Measurements from ENCODE around the gene NEIL1. TPM values are rescaled to one million over a fixed set of nuclear protein-coding genes. Genes with fewer than 3 reads are reported as not detected.
A peak's percentile ranks its signal among the peaks of the same experiment; 100 is the strongest.
"Not testable (repeated sequence)": the region's sequence is repeated elsewhere in the genome, so short reads cannot be mapped to it uniquely, and the experiment has no call there.

NEIL1 gene
- total RNA-seq (2021): 24.8 to 25.2 TPM (median 24.9 TPM) in 3 replicates
- percentile 50 among the genes with signal in this experiment for Bru-seq, nascent RNA
- long read RNA-seq, experiment 1, partial matches to known transcripts: 1 of 13 reads
- long read RNA-seq, experiment 1, other reads (novel, unspliced or antisense): 9 of 13 reads
- long read RNA-seq, experiment 2, partial matches to known transcripts: 0 of 3 reads
- long read RNA-seq, experiment 2, other reads (novel, unspliced or antisense): 1 of 3 reads
- long read RNA-seq, experiment 3, partial matches to known transcripts: 0 of 4 reads
- long read RNA-seq, experiment 3, other reads (novel, unspliced or antisense): 3 of 4 reads

GRCh38 chr15:75346796-75347221, at the start of gene NEIL1:
Gene NEIL1 (plus strand): TSS chr15:75347039. CDS start chr15:75348906, 1,867 bp downstream.
- peak within 1 kb of the TSS; percentile 84 for H3K4me3 Mint-ChIP-seq
- H3K27me3 Mint-ChIP-seq (ENCODE audit: low read depth): peaks cover 35% of the 10 kb centered on the region
- H3K4me1 Mint-ChIP-seq: peaks cover 9% of the 10 kb centered on the region
- ATAC-seq (peak; percentile 11), DNase-seq (ENCODE audit: low spot score) (no peak)
- TF ChIP-seq MLX (CRISPR knock-in tag; IDR thresholded peaks at IDR 0.05) (no peak), FOXK1 (CRISPR knock-in tag; IDR thresholded peaks at IDR 0.05) (0 out of 2 replicates have a peak, but pooled peaks have one; percentile 33)
- TF ChIP-seq, protein P1, sequence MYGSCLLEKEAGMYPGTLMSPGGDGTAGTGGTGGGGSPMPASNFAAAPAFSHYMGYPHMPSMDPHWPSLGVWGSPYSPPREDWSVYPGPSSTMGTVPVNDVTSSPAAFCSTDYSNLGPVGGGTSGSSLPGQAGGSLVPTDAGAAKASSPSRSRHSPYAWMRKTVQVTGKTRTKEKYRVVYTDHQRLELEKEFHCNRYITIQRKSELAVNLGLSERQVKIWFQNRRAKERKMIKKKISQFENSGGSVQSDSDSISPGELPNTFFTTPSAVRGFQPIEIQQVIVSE (CRISPR knock-in tag; IDR thresholded peaks at IDR 0.05; ENCODE audit: borderline replicate concordance): no peak
- POLR2A ChIA-PET: interaction anchor here (3.1 kb wide), 1 partner anchor 21 kb away, joined by 14 read pairs; the partner anchor contains the start of gene MAN2C1
- CTCF ChIA-PET: interaction anchor here (2.0 to 3.9 kb wide), 2 partner anchors 21 to 39 kb away, joined by 7 to 25 read pairs; partner anchors contain the start of gene MAN2C1
- H3K27ac Mint-ChIP-seq: no peak within 1 kb of the TSS
- no peaks in the 10 kb centered on the region for H3K36me3 Mint-ChIP-seq
- H3K9me3 Mint-ChIP-seq: no peaks in the 10 kb centered on the region

DNA sequence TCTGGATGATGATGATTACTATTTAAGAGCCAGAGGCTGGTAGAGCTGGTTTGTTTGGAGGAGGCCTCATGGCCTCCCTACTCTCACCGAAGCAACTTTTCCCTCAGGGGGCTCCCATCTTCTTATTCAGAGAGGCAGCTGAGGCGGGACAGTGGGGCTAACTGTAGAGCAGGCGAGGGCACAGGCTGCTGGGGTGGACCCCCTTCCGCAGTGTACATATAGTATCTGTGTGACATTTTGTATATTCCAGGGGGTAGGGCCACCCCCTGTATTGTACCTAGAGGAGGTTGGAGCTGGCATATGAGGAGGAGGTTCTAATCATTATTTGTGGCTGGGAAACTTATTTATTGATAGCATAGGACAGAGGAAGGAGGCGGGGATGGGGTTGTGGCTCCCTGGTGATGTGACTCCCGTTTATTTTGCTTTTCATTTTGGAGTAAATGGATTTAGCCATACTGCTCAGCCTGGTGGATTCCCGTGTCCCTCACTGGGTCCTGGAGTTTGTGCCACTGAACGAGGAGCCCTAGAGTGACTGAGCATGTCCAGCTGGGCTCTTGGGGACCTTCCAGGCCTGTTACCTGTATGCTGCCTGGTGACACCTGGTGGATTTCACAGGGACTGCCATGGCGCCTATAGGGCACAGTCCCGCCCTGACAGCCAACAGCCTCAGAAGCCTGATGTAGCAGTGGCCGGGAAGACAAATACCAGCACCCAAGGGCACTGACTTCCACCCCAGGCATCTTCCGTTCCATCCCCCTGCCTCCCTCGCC, 48.1 kb upstream of the NEIL1 start:
- H3K27ac Mint-ChIP-seq; H3K9me3 Mint-ChIP-seq; DNase-seq (ENCODE audit: low spot score); POLR2A ChIA-PET; H3K4me1 Mint-ChIP-seq; H3K36me3 Mint-ChIP-seq; H3K4me3 Mint-ChIP-seq; H3K27me3 Mint-ChIP-seq (ENCODE audit: low read depth): not testable (repeated sequence)
- ATAC-seq: peak; percentile 94
- CTCF ChIA-PET: interaction anchor here (0.6 to 1.8 kb wide), 5 partner anchors 83 to 275 kb away, joined by 3 to 14 read pairs (median 7); partner anchors contain the start of gene PPCDC

DNA sequence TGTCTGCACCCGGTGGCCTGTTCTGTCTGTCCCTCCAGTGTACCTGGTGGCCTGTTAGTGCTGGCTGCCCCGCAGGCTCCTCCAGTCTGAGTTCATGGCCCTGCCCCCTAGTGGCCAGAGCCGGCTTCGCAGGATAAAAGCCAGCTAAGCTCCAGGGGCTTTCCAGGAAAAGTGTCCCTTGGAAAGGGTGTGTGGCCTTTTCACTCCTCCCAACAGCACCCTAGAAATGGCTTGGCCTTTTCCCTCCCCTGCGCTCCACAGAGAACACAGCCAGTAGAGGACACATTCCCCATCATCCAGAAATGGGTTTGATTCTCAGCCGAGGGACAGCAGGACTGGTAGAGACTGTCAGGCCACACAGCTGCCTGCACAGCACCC, 47.5 kb upstream of the NEIL1 start:
- H3K36me3 Mint-ChIP-seq; H3K4me1 Mint-ChIP-seq; POLR2A ChIA-PET; H3K27me3 Mint-ChIP-seq (ENCODE audit: low read depth); H3K27ac Mint-ChIP-seq; H3K4me3 Mint-ChIP-seq; H3K9me3 Mint-ChIP-seq: not testable (repeated sequence)
- DNase-seq (ENCODE audit: low spot score): peak; percentile 80
- CTCF ChIA-PET: interaction anchor here (1.4 to 1.8 kb wide), 4 partner anchors 84 to 276 kb away, joined by 3 to 14 read pairs (median 9); partner anchors contain the start of gene PPCDC
- ATAC-seq: peak; percentile 93
- TF ChIP-seq, protein P2, sequence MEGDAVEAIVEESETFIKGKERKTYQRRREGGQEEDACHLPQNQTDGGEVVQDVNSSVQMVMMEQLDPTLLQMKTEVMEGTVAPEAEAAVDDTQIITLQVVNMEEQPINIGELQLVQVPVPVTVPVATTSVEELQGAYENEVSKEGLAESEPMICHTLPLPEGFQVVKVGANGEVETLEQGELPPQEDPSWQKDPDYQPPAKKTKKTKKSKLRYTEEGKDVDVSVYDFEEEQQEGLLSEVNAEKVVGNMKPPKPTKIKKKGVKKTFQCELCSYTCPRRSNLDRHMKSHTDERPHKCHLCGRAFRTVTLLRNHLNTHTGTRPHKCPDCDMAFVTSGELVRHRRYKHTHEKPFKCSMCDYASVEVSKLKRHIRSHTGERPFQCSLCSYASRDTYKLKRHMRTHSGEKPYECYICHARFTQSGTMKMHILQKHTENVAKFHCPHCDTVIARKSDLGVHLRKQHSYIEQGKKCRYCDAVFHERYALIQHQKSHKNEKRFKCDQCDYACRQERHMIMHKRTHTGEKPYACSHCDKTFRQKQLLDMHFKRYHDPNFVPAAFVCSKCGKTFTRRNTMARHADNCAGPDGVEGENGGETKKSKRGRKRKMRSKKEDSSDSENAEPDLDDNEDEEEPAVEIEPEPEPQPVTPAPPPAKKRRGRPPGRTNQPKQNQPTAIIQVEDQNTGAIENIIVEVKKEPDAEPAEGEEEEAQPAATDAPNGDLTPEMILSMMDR (IDR thresholded peaks at IDR 0.05): peak; percentile 71

- CTCF ChIA-PET: interaction anchor here (0.8 to 1.8 kb wide), 7 partner anchors 85 to 1235 kb away, joined by 3 to 14 read pairs (median 7); partner anchors contain the start of genes C15orf39 and PPCDC
- H3K9me3 Mint-ChIP-seq; H3K4me1 Mint-ChIP-seq; POLR2A ChIA-PET; H3K27ac Mint-ChIP-seq; ATAC-seq; H3K36me3 Mint-ChIP-seq; DNase-seq (ENCODE audit: low spot score); H3K27me3 Mint-ChIP-seq (ENCODE audit: low read depth); H3K4me3 Mint-ChIP-seq: not testable (repeated sequence)
These were observed 46.8 kb upstream of the NEIL1 start for GRCh38 chr15:75300026-75300425.

GRCh38 chr15:75302318-75302717, 44.5 kb upstream of the NEIL1 start:
- Mint-ChIP-seq H3K9me3 (no peaks in the 10 kb centered on the region), H3K36me3 (no peaks in the 10 kb centered on the region), H3K27ac (no peak overlapping the region), H3K27me3 (ENCODE audit: low read depth) (peaks cover 7% of the 10 kb centered on the region; the same call in 1 of the 2 replicates), H3K4me3 (no peak overlapping the region), H3K4me1 (peaks cover 4% of the 10 kb centered on the region)
- ATAC-seq: no peak
- ChIA-PET POLR2A (no interaction called here), CTCF (no interaction called here)
- DNase-seq (ENCODE audit: low spot score): no peak
- no peak for TF ChIP-seq ESRRA (CRISPR knock-in tag; IDR thresholded peaks at IDR 0.05; ENCODE audit: borderline replicate concordance)

- ATAC-seq; H3K9me3 Mint-ChIP-seq; H3K36me3 Mint-ChIP-seq; H3K27ac Mint-ChIP-seq; H3K27me3 Mint-ChIP-seq (ENCODE audit: low read depth); POLR2A ChIA-PET; CTCF ChIA-PET; H3K4me3 Mint-ChIP-seq; H3K4me1 Mint-ChIP-seq; DNase-seq (ENCODE audit: low spot score): not testable (repeated sequence)
These were observed 44.1 kb upstream of the NEIL1 start for GRCh38 chr15:75302753-75303152.
